GM21390 (cell line): ENCODE data around the gene TYROBP.
"Not testable (repeated sequence)": the region's sequence is repeated elsewhere in the genome, so short reads cannot be mapped to it uniquely, and the experiment has no call there.

Experiments used
- ATAC-seq: cut with Tn5 transposase; IDR thresholded peaks from one replicate; pipeline ENCODE4 v1.9.1; 2021; ENCODE audit not compliant: unreplicated experiment

The TYROBP gene

DNA sequence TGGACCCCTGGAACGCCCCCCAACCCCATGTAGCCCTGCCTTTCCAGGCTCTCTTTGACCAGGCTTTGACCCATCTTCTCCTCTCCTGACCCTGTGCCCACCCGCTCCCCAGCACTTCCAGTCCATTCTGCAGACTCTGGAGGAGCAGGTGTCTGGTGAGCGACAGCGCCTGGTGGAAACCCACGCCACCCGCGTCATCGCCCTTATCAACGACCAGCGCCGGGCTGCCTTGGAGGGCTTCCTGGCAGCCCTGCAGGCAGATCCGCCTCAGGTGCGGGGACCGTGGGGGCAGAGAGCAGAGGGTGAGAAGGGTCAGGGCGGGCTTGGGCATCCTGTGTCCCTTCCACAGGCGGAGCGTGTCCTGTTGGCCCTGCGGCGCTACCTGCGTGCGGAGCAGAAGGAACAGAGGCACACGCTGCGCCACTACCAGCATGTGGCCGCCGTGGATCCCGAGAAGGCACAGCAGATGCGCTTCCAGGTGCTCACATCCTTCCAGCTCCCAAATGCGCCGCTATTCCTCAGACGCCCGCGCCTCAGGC, 33.6 kb downstream of the TYROBP start:
- no peak for ATAC-seq

DNA sequence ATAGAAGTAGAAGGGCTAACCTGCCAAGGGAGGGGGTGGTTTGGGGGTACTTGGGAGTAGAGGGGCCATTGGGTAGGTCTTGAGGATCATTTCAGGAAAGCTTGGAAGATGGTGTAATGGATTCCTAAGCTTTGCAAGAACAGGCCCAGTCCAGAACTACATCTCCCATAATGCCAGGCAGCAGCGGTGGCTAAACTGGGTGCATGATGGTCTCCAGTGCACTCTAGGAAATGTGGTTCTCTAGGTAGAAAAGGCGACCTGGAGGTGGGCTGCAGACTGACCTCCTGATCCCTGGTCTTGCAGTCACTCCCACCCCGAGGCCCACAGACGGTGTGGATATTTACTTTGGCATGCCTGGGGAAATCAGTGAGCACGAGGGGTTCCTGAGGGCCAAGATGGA, 35.9 kb downstream of the TYROBP start:
- no peak for ATAC-seq

GRCh38 chr19:35871611-35872010, 36.5 kb downstream of the TYROBP start:
- ATAC-seq = no peak

- no peak for ATAC-seq
Observed at GRCh38 chr19:35870798-35871197, 37.3 kb downstream of the TYROBP start.

- not testable (repeated sequence) for ATAC-seq
Observed at GRCh38 chr19:35870124-35870736, 37.9 kb downstream of the TYROBP start.

- peak; percentile 69 for ATAC-seq
Observed at GRCh38 chr19:35869327-35870123, 38.6 kb downstream of the TYROBP start.

DNA sequence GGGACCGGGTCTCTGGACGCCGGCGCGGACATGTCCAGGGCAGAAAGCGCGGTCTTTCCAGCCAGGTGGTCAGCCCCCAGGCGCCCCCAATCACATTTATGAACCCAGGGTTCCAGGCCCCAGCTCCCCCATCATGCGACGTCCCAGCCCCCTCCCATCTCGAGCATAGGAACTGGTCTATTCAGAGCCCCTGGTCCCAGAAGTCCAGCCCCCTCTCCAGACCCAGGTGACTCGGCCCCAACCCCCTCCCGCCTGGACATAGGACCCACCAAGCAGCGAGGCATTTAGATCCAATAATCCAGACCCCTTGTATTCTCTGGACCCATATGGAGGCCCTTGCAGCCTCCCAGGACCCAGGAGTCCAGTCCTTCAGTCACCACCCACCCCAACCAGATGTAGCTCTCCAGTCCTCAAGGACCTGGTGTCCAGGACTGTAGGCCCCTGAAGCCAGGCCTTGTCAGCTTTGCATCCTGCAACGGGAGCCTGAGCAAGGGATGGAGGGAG, 39.2 kb downstream of the TYROBP start:
- no peak for ATAC-seq

DNA sequence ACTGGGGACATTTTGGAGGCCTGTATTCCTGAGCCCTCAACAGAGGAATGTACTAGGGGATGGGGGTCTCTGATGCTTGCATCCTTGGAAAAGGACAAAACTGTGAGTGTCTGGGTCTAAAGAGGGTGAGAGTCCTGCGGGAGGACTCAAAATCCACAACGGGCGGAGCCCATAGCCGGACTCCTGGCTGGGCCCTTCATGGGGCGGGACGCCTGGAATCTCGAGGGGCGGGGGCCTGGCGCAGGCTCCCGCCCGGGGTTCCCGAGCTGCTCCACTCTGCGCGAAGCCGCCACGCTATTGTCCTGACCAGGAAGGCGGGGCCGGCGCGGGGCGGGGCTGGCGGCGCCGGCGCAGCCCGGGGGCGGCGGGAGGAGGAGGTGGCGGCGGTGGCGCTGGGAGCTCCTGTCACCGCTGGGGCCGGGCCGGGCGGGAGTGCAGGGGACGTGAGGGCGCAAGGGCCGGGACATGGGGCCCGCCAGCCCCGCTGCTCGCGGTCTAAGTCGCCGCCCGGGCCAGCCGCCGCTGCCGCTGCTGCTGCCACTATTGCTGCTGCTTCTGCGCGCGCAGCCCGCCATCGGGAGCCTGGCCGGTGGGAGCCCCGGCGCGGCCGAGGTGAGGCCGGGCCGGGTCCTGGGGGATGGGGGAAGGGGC, 39.8 kb downstream of the TYROBP start, which contains the start of gene APLP1:
TSS of gene APLP1 (plus strand) at position 403 of the 651 bp plus-strand sequence. CDS start at position 466, 63 bp downstream.
- ATAC-seq = no peak

GRCh38 chr19:35863018-35863417, 45.1 kb downstream of the TYROBP start:
- no peak for ATAC-seq

- no peak for ATAC-seq
Observed at GRCh38 chr19:35862528-35862927, 45.6 kb downstream of the TYROBP start.

DNA sequence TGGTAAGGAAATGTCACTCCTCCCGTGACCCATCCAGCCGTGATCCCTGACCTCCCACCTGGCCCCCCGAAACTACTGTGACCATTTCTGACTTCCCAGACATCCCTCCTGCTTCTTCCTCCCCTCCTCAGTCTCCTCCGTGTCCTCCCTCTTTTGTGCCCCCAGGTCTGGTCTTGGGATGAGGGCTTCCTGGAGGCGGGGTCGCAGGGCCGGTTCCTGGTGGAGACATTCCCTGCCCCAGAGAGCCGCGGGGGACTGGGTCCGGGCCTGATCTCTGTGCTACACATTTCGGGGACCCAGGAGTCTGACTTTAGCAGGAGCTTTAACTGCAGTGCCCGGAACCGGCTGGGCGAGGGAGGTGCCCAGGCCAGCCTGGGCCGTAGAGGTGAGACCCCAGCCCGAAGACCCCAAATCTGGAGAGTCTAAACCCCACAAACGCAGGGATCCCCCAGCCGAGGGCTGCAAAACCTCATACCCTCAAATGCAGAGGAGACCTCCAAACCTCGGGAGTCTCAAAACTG, 46.4 kb downstream of the TYROBP start:
- no peak for ATAC-seq

DNA sequence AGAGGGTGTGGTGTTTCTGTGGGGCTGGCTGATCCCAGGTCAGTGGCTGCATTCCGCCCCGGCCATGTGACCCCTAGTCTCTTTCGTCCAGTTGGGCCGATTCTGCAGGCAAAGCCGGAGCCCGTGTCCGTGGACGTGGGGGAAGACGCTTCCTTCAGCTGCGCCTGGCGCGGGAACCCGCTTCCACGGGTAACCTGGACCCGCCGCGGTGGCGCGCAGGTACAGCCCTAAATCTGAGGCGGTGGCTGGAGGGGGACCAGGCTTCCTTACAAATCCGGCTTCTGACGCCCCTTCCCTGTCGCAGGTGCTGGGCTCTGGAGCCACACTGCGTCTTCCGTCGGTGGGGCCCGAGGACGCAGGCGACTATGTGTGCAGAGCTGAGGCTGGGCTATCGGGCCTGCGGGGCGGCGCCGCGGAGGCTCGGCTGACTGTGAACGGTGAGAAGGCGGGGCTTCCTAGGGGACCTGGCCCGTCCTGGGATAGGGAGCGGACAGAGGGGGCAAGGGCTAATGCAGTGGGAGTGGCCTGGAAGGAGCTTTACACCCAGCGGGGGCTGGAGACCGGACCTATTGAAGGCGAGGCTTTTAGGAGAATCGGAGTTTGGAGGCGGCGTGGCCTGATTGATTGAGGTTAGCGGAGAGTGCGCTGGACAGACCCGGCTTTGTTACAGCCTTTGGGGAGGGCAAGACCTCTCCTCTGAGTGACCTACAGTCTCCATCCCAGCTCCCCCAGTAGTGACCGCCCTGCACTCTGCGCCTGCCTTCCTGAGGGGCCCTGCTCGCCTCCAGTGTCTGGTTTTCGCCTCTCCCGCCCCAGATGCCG, 47.1 kb downstream of the TYROBP start:
- ATAC-seq = no peak

GRCh38 chr19:35860436-35860817, 47.7 kb downstream of the TYROBP start:
- no peak for ATAC-seq

- ATAC-seq = no peak
Observed at GRCh38 chr19:35859414-35859813, 48.7 kb downstream of the TYROBP start.

DNA sequence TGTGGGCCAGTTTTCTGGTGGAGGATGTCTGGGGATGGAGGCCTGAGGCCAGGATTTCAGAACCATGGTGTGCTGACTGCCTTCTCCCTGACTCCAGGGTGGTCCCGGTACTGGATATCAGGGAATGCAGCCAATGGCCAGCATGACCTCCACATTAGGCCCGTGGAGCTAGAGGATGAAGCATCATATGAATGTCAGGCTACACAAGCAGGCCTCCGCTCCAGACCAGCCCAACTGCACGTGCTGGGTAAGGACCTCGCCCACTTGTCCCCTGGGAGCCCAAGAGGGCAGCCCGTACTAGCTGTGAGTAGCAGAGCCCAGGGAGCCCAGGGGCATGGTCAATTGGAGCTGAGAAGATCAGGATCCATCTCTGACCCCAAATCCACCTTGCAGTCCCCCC, 49.8 kb downstream of the TYROBP start:
- no peak for ATAC-seq

- ATAC-seq = no peak
Observed at GRCh38 chr19:35856546-35857149, 51.4 kb downstream of the TYROBP start, which contains the start of gene KIRREL2. Gene KIRREL2, plus strand, starts transcription at chr19:35856911. Its CDS starts 209 bp downstream, at chr19:35857120.
